HG02973 (cell line): ENCODE results near the gene FAM118B.

ENCODE experiments used
- ATAC-seq: cut with Tn5 transposase; IDR thresholded peaks from one replicate; pipeline ENCODE4 v1.9.1; 2021; ENCODE audit warnings: moderate library complexity; ENCODE audit not compliant: unreplicated experiment

Gene FAM118B

GRCh38 chr11:126268361-126268707, 56.8 kb downstream of the FAM118B start:
- no peak for ATAC-seq

- peak; percentile 99 for ATAC-seq
Observed at GRCh38 chr11:126268708-126269579, 57.4 kb downstream of the FAM118B start, which contains the start of the genes FOXRED1 and SRPRA. TSS of gene FOXRED1 (plus strand) at chr11:126269154. CDS start at chr11:126269207, 53 bp downstream. TSS of gene SRPRA (minus strand) at chr11:126268895. CDS start at chr11:126268804, 91 bp downstream.

GRCh38 chr11:126277322-126277721, 65.7 kb downstream of the FAM118B start:
- ATAC-seq, result no peak

GRCh38 chr11:126277780-126278179, 66.2 kb downstream of the FAM118B start:
- no peak for ATAC-seq

- no peak for ATAC-seq
Observed at GRCh38 chr11:126279191-126279590, 67.6 kb downstream of the FAM118B start.

- no peak for ATAC-seq
Observed at GRCh38 chr11:126280595-126280994, 69.0 kb downstream of the FAM118B start.

GRCh38 chr11:126281245-126281644, 69.7 kb downstream of the FAM118B start:
- ATAC-seq, result no peak

GRCh38 chr11:126281666-126282175, 70.1 kb downstream of the FAM118B start:
- ATAC-seq, result no peak

- ATAC-seq, result no peak
Observed at GRCh38 chr11:126282361-126282735, 70.8 kb downstream of the FAM118B start.

GRCh38 chr11:126282736-126283591, 71.4 kb downstream of the FAM118B start, which contains the start of gene TIRAP:
TSS of gene TIRAP (plus strand) at chr11:126283093. CDS start at chr11:126290895, 7,802 bp downstream.
- peak; percentile 44 for ATAC-seq

GRCh38 chr11:126284829-126285228, 73.2 kb downstream of the FAM118B start:
- peak; percentile 45 for ATAC-seq

GRCh38 chr11:126288237-126288636, 76.7 kb downstream of the FAM118B start:
- ATAC-seq, result no peak

GRCh38 chr11:126290887-126291286, 79.3 kb downstream of the FAM118B start:
- ATAC-seq, result no peak

- no peak for ATAC-seq
Observed at GRCh38 chr11:126293726-126294125, 82.1 kb downstream of the FAM118B start.

GRCh38 chr11:126297004-126297403, 85.4 kb downstream of the FAM118B start:
- no peak for ATAC-seq

GRCh38 chr11:126303623-126304456, 92.3 kb downstream of the FAM118B start, which contains the start of gene DCPS:
TSS of gene DCPS (plus strand) at chr11:126304060. CDS start at chr11:126304081, 21 bp downstream.
- ATAC-seq, result peak; percentile 86

GRCh38 chr11:126304457-126305075, 93.0 kb downstream of the FAM118B start:
- ATAC-seq, result no peak

- peak; percentile 68 for ATAC-seq
Observed at GRCh38 chr11:126305699-126306098, 94.1 kb downstream of the FAM118B start.

GRCh38 chr11:126307706-126308105, 96.1 kb downstream of the FAM118B start:
- no peak for ATAC-seq

GRCh38 chr11:126308271-126308671, 96.7 kb downstream of the FAM118B start:
- ATAC-seq, result no peak
